Frontal cortex (tissue), 4 donors: ENCODE results near the gene FGF8. TPM values are rescaled to one million over a fixed set of nuclear protein-coding genes. Genes with fewer than 3 reads are reported as not detected.
"Not testable (repeated sequence)": the region's sequence is repeated elsewhere in the genome, so short reads cannot be mapped to it uniquely, and the experiment has no call there.

ENCODE experiments used
- DNase-seq, 2 donors: peaks; one replicate each; pipeline ENCODE4 v3.0.0; 2012; ENCODE audit warnings: low spot score in 2 of 2
- FAIRE-seq: peaks from 2 replicates; lab custom pipeline; 2012; peaks lifted over from hg19 to GRCh38; lab: Jason Lieb, UNC
- total RNA-seq: library from RNA; depleted of rRNA; stranded (reverse); fragments of >200 nt; gene quantifications from one replicate; pipeline ENCODE4 v1.2.3, GENCODE V29; 2014
- donor health status: control.
- donor health status: control.
- donor health status: control.

FGF8 gene, protein sequence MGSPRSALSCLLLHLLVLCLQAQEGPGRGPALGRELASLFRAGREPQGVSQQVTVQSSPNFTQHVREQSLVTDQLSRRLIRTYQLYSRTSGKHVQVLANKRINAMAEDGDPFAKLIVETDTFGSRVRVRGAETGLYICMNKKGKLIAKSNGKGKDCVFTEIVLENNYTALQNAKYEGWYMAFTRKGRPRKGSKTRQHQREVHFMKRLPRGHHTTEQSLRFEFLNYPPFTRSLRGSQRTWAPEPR
- not detected for total RNA-seq

DNA sequence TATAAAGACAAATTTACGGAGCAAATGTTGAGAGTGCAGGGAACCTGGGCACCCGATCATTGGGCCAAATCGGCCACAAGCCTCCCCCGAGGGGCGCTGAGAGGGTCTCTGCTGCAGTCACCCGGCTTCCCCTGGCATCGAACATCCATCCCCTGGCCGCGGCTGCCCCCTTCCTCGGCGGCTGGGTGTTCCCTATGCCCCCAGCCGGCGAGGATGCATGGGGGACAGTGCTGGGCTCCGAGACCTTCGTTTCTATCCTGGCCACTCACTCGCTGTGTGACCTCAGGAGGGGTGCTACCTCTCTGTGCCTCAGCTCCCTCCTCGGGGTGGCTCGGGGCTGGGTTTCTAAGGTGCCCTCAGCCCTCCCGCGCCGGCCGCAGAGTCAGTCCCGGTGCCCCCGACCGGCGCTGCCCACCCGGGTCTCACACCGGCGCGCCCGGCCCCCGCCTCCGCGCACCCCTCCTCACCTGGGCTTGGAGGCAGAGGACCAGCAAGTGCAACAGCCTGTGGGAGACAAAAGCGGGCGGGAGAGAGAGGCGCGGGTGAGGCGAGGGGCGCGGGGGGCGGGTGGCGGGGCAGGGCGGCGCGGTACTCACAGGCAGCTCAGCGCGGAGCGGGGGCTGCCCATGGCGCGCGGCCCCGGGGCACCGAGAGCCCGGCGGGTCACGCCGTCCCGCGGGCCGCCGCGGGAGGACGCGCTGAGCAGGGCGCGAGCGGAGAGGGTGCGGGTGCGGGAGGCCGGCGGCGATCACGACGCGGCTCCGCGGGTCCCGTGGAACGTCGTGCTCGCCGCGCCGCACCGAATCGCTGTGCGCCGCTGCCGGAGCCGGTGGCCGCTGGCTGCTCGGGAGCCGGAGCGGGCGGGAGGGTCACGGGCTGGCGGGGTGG lies at the start of gene FGF8:
TSS of gene FGF8 (minus strand) at position 842 of the 888 bp plus-strand sequence. CDS start at position 628, 214 bp downstream.
- peak in 1 of 2 donors; percentile 56 for DNase-seq
- no peak for FAIRE-seq

DNA sequence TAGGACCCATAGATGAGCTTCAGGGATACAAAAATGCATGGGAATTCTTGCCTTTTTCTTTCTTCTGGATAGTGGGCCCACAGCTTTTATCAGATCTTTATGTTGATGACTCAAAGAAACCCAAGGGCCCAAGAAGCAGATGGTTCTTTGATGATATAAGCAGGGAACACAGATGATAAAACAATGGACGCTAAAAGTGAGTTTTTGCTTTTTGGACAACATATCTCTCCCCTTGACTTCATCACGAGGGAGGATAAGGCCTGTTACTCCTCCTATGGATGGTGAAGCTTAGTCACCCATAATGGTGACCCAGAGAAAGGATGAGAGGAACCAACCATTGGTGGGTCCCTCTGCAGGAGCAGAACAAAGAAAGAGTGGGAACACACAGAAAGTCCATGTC lies 48.8 kb upstream of the FGF8 start:
- FAIRE-seq: no peak
- DNase-seq: no peak

DNA sequence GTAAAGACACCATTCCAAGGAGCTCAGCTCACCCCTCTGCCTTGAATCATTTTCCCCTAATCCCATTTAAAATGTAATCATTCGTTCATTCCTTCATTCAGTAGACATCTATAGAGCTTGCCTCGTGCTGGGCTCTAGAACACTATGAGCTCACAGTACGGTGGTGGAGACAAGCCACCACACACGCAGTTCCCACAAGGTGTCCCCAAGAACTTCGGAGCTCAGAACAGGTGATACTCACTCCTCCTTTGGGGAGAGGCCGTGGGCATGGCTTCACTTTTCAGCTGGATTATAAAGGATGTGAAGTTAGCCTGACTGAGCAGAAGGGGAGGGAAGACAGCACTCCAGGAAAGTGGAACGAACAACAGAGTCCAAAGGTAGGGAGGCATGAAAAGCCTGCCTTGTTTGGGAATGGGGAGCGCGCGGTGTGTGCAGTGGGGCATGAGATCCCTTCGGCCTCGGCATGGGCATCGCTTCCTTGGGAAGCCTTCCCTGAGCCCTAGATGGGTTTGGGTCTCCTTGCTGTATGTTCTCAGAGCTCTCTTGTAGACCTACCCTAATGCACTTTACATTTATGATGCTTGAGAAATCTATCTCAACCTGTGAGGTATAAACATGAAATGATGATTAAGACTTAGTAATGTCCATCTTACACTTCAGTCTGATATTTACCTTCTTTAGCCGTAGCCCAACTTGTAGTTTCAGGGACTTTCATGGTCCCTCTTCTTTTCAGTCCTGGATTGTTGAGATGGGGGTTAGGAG lies 43.1 kb upstream of the FGF8 start:
- DNase-seq (peak in 1 of 2 donors; percentile 22), FAIRE-seq (no peak)

DNA sequence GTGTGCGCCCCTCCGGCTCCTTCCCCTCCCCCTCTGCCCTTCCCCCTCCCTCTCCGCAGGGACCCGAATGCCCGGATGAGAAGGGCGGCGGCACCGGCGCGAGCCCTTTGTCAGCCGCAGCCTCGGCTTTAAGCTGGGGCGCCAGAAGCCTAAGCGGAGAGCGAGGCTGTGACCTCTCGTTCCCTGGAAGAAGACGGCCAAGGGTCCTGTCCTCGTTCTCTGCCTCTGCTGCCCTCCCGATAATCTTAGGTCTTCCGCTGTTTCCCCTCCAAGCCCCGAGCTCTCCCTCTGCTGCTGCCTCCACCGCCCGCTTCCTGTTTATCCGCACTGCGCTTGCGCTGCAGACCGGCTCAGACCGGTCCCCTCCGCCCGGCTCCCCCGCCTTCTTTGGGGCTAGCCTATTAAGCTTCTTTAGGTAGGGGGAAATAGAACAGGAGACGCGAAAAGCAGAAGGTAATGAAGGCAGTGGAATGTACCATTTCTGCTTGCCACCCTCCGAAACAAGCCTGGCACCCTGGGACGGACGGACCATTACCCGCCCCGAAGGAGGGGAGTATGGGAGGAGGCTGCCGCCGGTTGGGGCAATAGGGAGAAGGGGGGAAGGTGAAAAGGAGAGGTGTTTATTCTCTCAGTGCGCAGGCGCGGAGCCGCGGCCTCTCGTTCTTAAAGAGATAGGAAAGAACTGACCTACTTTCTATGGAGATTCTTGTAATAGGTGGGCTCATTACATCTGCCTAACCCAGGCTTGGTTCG lies 42.4 kb upstream of the FGF8 start, which contains the start of gene OGA:
TSS of gene OGA (minus strand) at position 326 of the 753 bp plus-strand sequence. CDS start 422 bp downstream, outside the sequence.
- FAIRE-seq (no peak), DNase-seq (peak; percentile 91)

DNA sequence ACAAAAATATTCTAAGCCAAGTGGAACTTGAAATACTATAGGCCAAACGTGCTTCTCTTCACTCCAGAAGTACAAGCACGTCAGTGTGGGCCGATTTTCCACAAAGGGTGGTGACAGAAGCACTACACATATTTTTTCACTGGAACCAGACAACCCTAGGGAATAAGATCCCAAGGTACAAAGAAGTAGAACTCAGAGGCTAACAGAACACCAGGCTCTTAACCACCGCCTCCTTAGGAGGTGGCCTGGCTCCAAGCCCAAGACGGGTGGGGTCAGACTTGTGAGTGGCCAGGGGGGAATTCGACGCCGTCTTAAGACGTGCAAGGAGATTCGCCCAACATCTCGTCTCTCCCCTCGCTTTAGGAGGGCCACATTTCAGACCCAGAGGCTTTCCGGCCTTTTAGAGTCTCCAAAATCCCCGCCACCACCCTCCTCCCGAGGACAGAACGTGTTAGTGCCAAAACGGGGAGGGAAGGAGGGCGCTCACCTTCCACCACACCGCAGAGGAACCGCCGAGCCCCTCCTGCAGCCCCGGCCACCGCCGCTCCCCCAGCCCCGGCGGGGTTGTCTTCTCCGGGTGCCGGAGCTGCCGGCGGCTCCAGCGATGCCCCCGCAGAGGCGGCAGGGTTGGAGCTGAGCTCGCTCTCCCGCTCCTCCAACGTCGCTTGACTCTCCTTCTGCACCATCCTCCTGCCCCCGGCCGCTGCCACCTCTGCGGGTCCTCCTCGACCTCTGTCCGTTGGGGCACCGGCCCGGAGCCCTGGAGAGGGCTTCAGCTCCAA lies 41.6 kb upstream of the FGF8 start:
- DNase-seq (peak in 1 of 2 donors; percentile 42), FAIRE-seq (no peak)

DNA sequence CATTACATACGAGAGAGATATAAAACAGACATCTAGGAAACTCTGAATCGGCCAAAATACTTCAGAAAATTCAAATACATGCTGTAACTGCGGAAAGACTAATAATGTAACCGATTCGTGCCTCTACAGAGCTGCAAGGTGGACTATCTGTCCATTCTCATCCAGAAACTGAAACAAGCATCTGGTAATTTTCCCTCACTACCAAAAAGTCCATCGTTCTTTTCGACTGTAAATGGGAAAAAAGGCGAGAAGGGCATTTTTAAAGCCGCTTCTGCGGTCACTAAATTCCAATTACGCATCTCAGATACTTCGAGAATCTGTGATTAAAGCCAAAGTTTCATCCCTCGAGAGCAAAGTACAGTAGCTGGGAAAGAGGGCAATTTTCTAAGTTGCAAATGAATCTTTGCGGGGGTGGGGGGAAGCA lies 41.0 kb upstream of the FGF8 start:
- FAIRE-seq: no peak
- no peak for DNase-seq

DNA sequence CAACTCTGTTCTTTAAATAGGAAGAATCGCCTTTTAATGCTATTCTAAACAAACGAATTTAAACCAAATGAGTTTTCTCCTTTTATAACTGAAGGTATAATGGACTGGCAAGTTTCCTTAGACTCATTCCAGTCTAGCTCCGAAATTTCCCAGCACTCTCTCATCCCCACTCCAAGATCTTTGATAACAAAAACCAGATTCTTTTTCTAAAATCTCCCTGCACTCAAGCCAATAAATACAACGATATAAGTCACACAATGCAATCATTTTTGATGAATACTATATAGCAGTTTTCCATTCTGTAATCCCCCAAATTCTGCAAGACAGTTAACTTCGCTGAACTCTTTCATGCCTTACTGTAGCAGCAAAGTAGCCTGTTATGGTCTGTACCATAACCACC lies 40.5 kb upstream of the FGF8 start:
- no peak for DNase-seq

DNA sequence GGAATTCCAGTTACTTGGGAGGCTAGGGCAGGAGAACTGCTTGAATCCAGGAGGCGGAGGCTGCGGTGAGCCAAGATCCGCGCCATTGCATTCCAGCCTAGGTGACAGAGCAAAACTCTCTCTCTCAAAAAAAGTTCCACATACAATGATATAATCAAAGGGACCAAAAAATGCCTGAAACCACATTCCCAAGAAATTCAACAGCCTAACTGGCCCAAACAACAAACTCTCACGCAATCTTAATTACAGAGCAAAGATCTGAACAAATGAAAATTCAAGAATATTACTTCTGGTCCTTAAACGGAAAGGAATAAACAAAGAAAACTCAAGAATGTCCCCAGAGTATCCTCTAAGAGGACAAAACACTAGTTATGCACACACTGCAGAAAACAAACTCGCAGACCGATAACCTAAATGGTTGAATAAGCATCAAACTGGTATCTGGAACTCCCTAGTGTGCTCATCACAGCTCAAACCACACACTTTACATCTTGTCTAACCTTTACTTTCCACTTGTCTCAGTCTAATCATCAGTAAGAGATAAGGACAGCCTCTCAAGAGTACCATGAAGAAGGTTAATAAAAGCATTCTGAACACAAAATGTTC lies 38.7 kb upstream of the FGF8 start:
- FAIRE-seq: no peak
- DNase-seq: no peak

More for the DNA sequence above, 40.5 kb upstream of the FGF8 start:
- no peak for FAIRE-seq

DNA sequence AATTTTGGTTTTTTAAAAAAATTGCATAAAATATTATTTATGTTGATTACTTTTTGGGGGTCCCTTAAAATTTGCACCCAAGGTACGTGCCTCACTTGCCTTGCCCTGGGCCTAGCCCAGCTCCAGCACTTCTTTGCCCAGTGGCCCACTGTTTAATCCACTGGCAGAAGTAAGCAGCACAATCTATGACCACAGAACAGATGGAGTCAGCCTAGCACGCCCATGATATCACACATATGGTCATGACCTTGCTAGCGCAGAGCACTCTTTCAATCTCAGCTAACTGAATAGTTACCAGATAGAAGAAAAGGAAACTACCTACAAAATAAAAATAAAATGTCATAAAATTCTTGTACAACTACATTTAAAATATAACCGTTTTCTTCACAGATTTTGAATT lies 36.7 kb upstream of the FGF8 start:
- FAIRE-seq: no peak

DNA sequence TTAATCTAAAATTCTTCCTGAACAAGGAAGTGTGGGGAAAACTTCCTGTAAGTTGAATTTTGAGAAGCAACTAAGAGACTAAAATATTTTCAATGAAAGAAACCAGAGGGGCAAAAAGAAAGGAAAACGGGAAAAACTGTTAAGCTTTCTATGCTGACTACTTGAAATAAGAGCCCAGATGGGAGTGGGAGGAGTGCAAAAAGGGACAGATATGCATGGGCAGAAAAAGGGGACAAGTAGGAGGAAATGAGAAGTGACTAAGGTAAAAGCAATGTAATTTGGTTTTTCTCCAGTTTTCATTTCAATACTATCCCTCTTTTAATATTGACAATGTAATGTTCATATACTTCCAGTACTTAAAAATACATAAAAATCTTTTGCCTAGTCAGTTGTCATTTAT lies 31.2 kb upstream of the FGF8 start:
- DNase-seq: no peak
- FAIRE-seq: no peak

More for the DNA sequence above, 36.7 kb upstream of the FGF8 start:
- no peak for DNase-seq

DNA sequence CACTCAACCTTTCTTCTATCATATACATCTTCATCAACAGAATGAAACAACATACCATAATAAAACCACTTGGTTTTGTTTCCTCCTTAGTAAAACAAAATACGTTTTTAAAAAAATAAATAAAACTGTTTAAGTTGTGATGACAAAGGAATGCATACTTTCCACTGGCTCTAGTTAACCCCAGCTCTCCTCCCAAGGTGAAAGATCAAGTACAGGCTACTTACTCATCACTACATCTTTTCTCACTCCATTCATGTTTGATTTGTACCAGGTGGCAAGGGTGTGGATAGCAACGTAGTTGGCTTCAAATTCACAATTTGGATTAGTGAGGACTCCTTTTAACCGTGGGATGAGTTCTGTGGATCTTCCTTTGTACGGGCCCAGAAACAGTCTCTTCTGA lies 27.6 kb upstream of the FGF8 start:
- DNase-seq (no peak), FAIRE-seq (no peak)

DNA sequence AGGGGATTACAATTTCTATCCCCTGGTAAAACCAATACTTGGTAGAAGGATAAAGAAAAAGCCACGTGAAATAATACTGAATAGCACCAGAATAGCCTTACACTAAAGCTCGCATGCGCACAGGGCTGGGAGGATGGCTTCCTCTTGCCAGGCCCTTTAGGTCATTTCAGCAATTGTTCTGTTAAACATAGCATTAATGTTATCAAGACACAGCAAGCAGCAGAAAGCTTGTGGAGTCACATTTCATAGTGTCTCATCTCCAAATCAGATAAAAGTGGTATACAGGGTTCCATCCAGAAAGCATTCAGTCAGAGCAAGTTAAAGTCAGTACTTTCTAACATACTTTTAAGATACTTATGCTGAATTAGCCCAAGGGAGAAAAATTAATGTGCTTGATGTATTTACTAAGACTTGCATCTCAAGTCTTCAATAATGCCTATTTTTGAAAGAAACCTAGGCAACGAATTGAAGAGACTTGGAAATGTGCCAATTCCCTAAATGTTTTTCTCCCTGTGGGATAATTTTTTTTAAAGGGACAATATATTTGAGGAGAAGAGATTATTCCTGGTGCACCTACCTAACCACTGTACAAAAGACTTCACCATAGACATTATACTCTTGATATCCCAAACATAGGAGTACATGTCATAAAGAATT lies 21.6 kb upstream of the FGF8 start:
- FAIRE-seq: no peak

DNA sequence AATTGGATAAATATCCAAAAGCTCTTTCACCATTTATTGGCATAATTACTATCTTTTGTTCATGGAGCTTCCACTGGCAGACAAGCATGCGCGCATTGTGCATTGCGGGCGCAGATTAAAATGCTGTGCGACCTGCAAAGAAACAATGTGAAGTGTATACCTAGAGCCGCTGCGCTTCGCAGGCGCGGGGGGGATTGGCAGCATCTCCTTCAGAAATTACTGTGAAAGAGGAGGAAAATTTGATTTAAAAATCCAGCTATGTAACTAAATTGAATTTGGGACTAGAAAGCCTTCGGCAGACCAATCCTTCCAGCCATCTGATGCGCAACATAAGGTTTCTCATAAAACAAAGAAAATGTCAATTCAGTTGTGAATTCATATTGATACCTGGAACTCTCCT lies 17.6 kb upstream of the FGF8 start:
- DNase-seq (no peak), FAIRE-seq (no peak)

More for the DNA sequence above, 21.6 kb upstream of the FGF8 start:
- no peak for DNase-seq

DNA sequence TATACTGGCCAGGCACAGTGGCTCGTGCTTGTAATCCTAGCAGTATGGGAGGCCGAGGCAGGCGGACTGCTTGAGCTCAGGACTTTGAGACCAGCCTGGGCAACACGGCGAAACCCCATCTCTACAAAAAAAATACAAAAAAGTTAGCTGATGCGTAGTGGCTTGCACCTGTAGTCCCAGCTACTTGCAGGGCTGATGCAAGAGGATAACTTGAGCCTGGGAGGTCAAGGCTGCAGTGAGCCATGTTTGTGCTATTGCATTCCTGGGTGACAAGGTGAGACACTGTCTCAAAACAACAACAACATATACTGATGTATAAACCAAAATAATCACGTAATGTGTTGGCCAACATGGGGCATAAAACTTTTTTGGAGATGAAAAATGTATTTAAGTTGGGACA lies 13.8 kb upstream of the FGF8 start:
- FAIRE-seq (no peak), DNase-seq (no peak)

DNA sequence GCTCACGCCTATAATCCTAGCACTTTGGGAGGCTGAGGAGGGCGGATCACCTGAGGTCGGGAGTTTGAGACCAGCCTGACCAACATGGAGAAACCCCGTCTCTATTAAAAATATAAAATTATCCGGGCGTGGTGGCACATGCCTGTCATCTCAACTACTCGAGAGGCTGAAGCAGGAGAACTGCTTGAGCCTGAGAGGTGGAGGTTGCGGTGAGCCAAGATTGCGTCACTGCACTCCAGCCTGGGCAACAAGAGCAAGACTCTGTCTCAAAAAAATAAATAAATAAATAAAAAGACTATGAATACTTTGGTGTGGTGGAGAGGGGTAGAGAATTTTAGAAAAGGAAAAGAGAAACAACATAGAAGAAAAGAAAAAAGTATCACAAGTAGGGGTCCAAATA lies 13.3 kb upstream of the FGF8 start:
- DNase-seq, FAIRE-seq: not testable (repeated sequence)

DNA sequence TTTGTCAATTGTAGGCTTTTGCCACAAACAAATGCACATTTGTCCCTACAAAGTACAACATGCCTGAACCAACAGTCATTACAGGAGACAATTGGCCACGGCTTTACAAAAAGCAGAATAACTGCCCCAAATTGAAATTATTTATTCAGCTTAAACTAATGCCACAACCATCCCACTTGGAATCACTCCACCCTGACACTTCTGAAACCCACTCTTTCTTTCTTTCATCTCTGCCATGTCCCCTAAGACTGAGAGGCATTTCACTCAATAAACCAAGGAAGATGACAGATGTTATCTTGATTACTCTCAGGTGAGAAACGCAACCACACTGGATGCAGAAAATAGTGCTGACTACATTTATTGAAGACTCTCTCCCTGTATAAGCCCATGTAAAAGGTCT lies 9.9 kb upstream of the FGF8 start:
- DNase-seq (no peak), FAIRE-seq (no peak)

DNA sequence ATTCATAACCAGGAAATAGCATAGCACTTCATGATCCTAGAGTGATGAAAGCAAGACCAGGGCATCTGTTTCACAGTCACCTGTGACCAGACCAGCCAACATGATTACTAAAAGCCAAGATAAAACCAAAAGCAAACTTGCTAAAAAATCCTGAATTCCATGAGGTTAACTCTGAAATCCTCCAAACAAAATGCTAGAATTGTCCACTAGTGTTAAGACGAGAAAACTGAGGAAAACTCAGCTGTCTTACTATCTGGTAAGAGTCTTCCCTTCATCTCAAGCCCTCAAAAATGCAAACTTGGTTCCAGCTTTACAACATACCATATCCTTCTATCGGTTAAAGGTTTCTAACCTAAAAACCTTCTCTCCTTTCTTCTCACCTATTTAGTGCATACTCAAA lies 8.6 kb upstream of the FGF8 start:
- no peak for FAIRE-seq
- DNase-seq: no peak

DNA sequence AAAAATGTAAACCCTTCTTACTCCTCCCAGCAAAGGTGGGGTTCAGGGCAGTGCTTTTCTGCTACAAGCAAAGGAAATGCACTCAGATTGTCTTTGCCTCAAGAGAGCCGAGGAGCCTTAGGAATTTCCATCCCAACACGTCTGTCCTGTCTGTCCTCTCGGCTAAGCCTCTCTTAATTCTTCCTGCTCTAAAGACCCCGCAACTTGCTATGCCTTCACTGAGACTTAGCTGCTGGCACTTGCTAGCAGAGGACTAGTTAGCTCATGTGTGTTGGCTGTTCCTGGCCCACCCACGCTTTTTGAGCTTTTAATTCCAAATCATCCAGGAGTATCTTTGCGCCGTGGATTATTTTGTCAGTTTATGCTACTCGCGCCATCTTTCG lies 7.8 kb upstream of the FGF8 start:
- no peak for FAIRE-seq
- DNase-seq: no peak
